GM18526 (cell line): ENCODE data around the gene SUN5.

Experiments
- POLR2A ChIP-seq: IDR thresholded peaks from 3 replicates; pipeline ENCODE4 v1.6.1; 2011; ENCODE audit not compliant: insufficient read length; ENCODE audit errors: extremely low read depth

SUN5 gene

DNA sequence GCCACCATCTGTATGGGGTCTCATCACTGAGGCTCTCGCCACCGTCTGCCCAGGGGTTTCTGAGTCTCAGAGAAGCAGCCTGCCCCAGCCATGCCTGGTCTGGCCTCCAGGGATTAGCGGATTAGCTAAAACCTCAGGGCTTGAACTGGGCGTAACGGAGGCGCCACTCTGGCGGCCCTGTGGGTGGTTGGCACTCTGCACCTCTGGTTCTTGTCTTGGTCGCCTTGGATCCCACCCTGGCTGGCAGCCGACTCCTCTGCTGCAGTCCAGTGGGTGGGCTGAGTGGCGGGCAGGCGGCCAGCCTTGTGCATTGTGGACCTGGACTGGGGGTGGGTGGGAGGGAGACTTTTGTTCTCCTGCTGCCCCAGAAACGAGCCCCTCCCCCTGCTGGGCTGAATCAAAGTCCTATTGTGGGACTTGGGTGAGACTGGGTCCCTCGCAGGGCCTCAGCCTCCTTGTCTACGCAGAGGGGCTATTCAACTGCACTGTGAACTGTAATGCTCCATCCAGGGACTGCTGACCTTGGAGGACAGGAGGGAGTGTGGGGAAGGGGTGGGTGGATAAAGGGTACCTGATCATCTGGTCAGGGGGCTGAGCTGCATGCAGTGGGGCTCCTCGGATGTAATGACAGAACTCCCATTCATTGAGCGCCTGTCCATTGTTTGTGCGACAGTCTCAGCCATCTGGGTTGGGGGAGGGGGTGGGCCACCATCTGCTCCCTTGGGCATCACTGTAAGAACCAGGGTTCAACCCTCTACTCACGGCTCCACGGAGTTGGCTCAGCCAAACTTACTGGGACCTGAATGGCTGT, 23.9 kb downstream of the SUN5 start:
- no peak for TF ChIP-seq POLR2A

GRCh38 chr20:32979201-32979998, 24.8 kb downstream of the SUN5 start:
- no peak for TF ChIP-seq POLR2A

- TF ChIP-seq POLR2A = no peak
Observed at GRCh38 chr20:32978009-32978335, 26.3 kb downstream of the SUN5 start.

DNA sequence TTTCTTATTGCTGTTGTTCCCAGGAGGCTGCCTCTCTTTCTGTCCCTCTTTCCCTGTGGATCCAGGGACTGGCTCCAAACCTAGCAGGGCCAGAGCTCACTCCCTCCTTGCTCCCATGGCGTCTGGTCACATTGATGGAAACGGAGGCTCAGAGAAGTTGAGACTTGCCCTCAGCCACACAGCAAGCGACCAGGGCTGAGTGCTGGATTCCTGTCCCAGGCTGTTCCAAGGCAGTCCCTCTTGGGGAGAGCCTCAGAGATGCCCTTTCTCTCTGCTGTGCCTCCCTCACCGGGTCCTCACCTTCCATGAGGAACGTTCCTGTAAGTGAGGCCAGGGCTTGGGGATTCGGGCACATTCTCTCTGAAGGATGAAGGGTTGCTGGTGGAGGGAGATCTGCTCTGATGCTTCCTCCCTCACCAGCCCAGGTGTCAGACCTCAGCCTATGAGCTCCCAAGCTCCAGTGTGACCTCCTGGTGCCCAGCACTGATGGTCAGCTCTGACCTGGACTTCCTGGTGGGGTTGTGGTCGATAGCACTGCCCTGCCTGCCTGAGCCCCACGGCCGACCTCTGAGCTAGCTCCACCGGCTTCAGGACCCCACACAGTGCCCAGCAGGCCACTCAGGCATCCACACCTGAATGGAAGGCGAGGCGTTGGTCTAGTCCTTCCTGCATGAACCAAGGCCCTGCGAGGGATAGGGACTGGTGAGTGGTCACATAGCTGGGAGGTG, 26.8 kb downstream of the SUN5 start:
- no peak for TF ChIP-seq POLR2A

DNA sequence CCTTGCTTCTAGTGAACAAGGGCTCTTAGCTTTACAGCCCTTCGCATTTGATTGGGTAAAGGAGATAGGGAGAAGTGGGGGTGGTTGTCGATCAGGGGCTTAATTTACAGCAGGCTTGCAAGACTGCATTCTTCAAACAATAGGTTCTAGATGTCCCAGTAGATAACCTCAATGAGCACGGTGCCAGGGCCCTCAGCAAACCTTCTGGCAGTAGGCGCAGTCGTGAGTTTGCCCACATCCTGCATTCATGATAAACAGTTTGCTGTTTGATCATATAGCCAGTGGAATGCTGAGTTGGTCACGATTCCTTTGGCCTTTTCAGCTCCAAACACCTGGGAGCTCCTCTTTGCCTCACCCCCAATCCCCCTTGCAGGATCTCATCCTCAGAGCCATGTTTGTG, 27.5 kb downstream of the SUN5 start:
- no peak for TF ChIP-seq POLR2A

GRCh38 chr20:32975698-32976674, 28.2 kb downstream of the SUN5 start:
- no peak for TF ChIP-seq POLR2A

- TF ChIP-seq POLR2A = no peak
Observed at GRCh38 chr20:32973077-32973717, 31.0 kb downstream of the SUN5 start.

GRCh38 chr20:32972181-32973076, 31.8 kb downstream of the SUN5 start:
- TF ChIP-seq POLR2A = peak; percentile 17

DNA sequence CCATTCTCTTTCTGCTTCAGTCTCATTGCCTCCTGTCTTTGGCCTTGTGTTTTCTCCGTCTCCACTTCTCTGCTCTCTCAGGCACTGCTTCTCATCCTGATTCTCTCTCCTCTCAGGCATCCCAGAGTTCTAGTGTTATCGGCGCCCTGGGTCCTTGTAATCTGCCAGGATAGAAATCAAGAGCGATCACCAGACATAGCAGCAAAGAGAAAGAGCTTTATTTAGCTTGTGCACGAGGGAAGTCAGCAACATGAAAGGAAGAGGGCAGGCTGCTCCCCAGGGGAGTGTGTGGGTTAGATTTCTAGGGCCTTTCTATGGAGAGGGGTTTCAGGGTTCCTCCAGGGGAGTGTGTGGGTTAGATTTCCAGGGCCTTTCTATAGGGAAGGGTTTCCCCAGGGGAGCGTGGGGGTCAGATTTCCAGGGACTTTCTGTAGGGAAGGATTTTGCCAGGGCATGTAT, 32.5 kb downstream of the SUN5 start:
- no peak for TF ChIP-seq POLR2A

GRCh38 chr20:32970973-32971300, 33.3 kb downstream of the SUN5 start:
- TF ChIP-seq POLR2A = no peak

- no peak for TF ChIP-seq POLR2A
Observed at GRCh38 chr20:32970115-32970972, 33.9 kb downstream of the SUN5 start.

DNA sequence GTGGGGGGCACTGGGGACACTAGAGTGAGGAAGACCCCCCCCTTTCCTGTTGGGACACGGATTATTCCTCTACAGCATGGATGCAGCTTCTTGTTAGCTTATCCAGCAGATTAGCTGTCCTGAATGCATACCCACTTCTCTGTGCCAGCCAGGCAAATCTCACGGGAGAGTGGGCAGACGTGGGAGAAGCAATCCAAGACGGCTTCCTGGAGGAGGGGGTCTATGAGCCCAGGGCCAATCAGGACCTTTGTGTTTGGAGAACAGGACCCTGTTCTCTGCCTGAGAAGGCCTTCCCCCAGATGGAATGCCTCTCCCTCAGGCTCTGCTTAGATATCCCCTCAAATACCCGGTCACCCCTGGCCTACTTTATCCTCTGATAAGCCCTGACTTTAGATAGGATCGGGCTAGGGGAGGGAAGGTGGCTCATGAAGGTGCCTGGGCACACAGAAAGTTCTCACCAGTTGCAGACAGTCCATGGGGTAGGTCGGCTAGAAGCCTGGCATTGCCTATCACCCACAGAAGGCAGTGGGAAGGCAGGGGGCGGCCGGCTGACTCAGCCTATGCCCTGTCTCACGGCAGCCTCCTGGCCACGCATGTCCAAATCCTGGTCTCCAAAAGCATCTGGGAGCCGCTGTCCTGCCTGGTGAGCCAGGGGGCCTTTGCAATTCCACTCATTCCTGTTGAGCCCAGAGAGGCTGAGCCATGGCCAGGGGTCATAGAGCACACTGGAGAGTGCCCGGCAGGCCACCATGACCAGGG, 34.7 kb downstream of the SUN5 start:
- no peak for TF ChIP-seq POLR2A
